Ovary (tissue), 3 donors: ENCODE results near the gene NVL.
A peak's percentile ranks its signal among the peaks of the same experiment; 100 is the strongest.

Experiments used
- EP300 ChIP-seq: sonication (generic); formaldehyde crosslinking; IDR thresholded peaks from one replicate; pipeline ENCODE4 v1.6.1; 2017; ENCODE audit warnings: antibody characterized with exemption
- POLR2A ChIP-seq: fragments of 450-650 bp; IDR thresholded peaks from one replicate; pipeline ENCODE4 v1.6.1; 2017; ENCODE audit warnings: antibody characterized with exemption, mild to moderate bottlenecking, moderate library complexity
- TF ChIP-seq, protein P1 (sequence below), 3 donors: fragments of 450-650 bp in 2 of 3; fragments of 200-600 bp in 1 of 3; IDR thresholded peaks; one replicate each; pipeline versions ENCODE4 v1.5.1 to v1.8.0; 2016 to 2022; ENCODE audit warnings: antibody characterized with exemption in 3 of 3, mild to moderate bottlenecking in 1 of 3
- donor health status: DM: no; HTN: no; CAD: no.

DNA sequence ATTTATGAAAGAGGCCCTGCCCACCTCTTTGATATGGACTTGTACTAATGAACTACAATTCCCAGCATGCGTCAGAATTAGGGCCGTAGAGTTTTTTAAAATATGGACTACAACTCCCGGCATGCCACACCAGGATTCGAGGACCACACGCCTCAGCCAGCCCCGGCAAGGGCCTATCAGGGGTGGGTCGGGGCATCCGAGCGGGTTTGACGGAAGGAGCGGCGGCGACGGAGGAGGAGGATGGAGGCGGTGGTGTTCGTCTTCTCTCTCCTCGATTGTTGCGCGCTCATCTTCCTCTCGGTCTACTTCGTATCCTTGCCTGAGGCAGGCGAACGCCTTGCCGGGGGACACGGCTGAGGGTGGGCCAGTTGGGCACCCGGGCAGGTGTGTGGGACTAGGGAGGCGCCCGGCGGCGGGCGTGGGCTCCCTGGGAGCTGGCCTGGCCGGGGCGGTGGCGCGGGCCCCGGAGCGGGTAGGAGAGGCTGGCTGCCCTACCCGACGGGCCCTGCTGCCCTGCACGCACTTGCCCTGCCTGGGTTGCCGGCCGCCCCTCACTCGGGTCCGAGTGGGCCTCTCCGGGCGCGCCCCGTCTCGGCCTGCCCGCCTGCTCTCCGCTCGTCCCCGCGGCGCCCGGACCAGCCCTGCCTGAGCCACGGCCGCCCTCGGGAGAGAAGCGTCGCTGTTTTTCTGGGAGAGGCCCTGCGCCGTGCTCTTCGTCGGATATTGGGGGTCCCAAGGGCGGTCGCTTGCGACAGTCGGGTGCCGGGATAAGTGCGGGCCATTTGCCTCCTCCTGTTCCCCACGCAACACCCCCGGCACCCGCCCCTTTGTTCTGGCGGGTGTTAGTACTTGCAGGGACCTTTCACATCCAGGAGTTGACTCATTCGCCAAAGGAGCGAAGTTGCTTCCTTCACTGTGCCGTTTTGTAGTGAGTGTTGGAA lies 27.0 kb upstream of the NVL start, which contains the start of gene CNIH4:
- TF ChIP-seq POLR2A (peak; percentile 80), EP300 (no peak)
- TF ChIP-seq, protein P1, sequence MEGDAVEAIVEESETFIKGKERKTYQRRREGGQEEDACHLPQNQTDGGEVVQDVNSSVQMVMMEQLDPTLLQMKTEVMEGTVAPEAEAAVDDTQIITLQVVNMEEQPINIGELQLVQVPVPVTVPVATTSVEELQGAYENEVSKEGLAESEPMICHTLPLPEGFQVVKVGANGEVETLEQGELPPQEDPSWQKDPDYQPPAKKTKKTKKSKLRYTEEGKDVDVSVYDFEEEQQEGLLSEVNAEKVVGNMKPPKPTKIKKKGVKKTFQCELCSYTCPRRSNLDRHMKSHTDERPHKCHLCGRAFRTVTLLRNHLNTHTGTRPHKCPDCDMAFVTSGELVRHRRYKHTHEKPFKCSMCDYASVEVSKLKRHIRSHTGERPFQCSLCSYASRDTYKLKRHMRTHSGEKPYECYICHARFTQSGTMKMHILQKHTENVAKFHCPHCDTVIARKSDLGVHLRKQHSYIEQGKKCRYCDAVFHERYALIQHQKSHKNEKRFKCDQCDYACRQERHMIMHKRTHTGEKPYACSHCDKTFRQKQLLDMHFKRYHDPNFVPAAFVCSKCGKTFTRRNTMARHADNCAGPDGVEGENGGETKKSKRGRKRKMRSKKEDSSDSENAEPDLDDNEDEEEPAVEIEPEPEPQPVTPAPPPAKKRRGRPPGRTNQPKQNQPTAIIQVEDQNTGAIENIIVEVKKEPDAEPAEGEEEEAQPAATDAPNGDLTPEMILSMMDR (IDR thresholded peaks at IDR 0.05), result no peak
